ENCODE results near the gene PYGM. TPM values are rescaled to one million over a fixed set of nuclear protein-coding genes. Genes with fewer than 3 reads are reported as not detected.
"Not testable (repeated sequence)": the region's sequence is repeated elsewhere in the genome, so short reads cannot be mapped to it uniquely, and the experiment has no call there.

Gene PYGM
- total RNA-seq, 1 experiment from 2014 or later, result 1.4 TPM

- Mint-ChIP-seq H3K9me3 (ENCODE audit: unreplicated experiment) (no peaks in the 10 kb centered on the region), H3K36me3 (ENCODE audit: insufficient read depth, unreplicated experiment) (no peaks in the 10 kb centered on the region), H3K27ac (ENCODE audit: unreplicated experiment) (no peak overlapping the region), H3K4me1 (ENCODE audit: low read depth, unreplicated experiment) (peaks cover 3% of the 10 kb centered on the region), H3K4me3 (ENCODE audit: unreplicated experiment) (no peak overlapping the region), H3K27me3 (ENCODE audit: insufficient read depth, unreplicated experiment) (peaks cover 14% of the 10 kb centered on the region)
- BruUV-seq (replicated peaks), result no TSS peak
- Histone ChIP-seq H3K4me1 (no peaks in the 10 kb centered on the region), H3K27me3 (replicated peaks; ENCODE audit: control insufficient read depth, insufficient read depth, low read length) (peaks cover 6% of the 10 kb centered on the region), H3K9me3 (no peaks in the 10 kb centered on the region), H3K36me3 (ENCODE audit: control insufficient read depth, insufficient read depth, low read length) (no peaks in the 10 kb centered on the region), H3K4me3 (ENCODE audit: low read depth, low read length) (no peak overlapping the region)
- ChIA-PET CTCF (interaction anchor here (0.6 kb wide), 1 partner anchor 29 kb away, joined by 7 read pairs; no protein-coding TSS in a partner anchor), POLR2A (no interaction called here)
- intact Hi-C loops (cut with micrococcal nuclease; ENCODE audit: unreplicated experiment), result no loop called here
- DNase-seq, result no peak
- no peak for TF ChIP-seq CTCF (IDR thresholded peaks at IDR 0.05; ENCODE audit: insufficient read depth in 1 of 2, low read depth in 1 of 2, low read length in 1 of 2, severe bottlenecking in 1 of 2, unreplicated experiment in 1 of 2)
Measured at GRCh38 chr11:64710418-64711137, 49.2 kb downstream of the PYGM start.

DNA sequence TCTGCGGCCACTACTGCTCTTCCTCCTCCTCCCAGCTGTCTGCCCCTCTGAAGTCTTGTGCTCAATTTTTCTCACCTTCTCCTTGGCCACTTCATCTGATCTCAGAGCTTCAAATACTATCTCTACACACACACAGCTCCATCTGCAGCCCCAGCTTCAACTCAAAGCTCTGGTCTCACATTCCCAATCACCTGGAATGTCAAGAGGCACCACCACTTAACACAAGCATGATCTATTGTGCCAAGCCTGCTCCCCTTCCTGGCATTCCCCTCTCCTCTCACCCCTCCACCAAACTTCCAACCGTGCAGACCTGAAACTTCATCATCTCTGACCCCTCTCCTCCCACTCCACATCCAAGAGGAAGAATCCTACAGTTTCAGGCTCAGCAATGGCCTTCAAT is 54.3 kb downstream of the PYGM start:
- Mint-ChIP-seq H3K9me3 (ENCODE audit: unreplicated experiment) (no peaks in the 10 kb centered on the region), H3K36me3 (ENCODE audit: insufficient read depth, unreplicated experiment) (no peaks in the 10 kb centered on the region), H3K4me1 (ENCODE audit: low read depth, unreplicated experiment) (peaks cover 8% of the 10 kb centered on the region), H3K4me3 (ENCODE audit: unreplicated experiment) (no peak overlapping the region), H3K27ac (ENCODE audit: unreplicated experiment) (no peak overlapping the region), H3K27me3 (ENCODE audit: insufficient read depth, unreplicated experiment) (peaks cover 7% of the 10 kb centered on the region)
- Histone ChIP-seq H3K4me1 (no peaks in the 10 kb centered on the region), H3K36me3 (ENCODE audit: control insufficient read depth, insufficient read depth, low read length) (no peaks in the 10 kb centered on the region), H3K4me3 (ENCODE audit: low read depth, low read length) (no peak overlapping the region), H3K27me3 (replicated peaks; ENCODE audit: control insufficient read depth, insufficient read depth, low read length) (no peaks in the 10 kb centered on the region), H3K9me3 (no peaks in the 10 kb centered on the region)
- DNase-seq, result no peak
- POLR2A ChIA-PET, result interaction anchor here (1.1 kb wide), 1 partner anchor 56 kb away, joined by 5 read pairs; no protein-coding TSS in a partner anchor
- CTCF ChIA-PET, result interaction anchor here (1.2 to 2.4 kb wide), 5 partner anchors 8 to 77 kb away, joined by 3 to 27 read pairs (median 6); no protein-coding TSS in a partner anchor
- intact Hi-C loops (cut with micrococcal nuclease; ENCODE audit: unreplicated experiment), result no loop called here
- BruUV-seq (replicated peaks), result no TSS peak
- no peak for TF ChIP-seq CTCF (IDR thresholded peaks at IDR 0.05; ENCODE audit: insufficient read depth in 1 of 2, low read depth in 1 of 2, low read length in 1 of 2, severe bottlenecking in 1 of 2, unreplicated experiment in 1 of 2)

GRCh38 chr11:64703048-64703447 is 56.7 kb downstream of the PYGM start:
- Histone ChIP-seq H3K9me3 (no peaks in the 10 kb centered on the region), H3K4me3 (ENCODE audit: low read depth, low read length) (no peak overlapping the region), H3K27me3 (replicated peaks; ENCODE audit: control insufficient read depth, insufficient read depth, low read length) (no peaks in the 10 kb centered on the region), H3K36me3 (ENCODE audit: control insufficient read depth, insufficient read depth, low read length) (no peaks in the 10 kb centered on the region), H3K4me1 (no peaks in the 10 kb centered on the region)
- Mint-ChIP-seq H3K4me3 (ENCODE audit: unreplicated experiment) (no peak overlapping the region), H3K27me3 (ENCODE audit: insufficient read depth, unreplicated experiment) (peaks cover 6% of the 10 kb centered on the region), H3K36me3 (ENCODE audit: insufficient read depth, unreplicated experiment) (no peaks in the 10 kb centered on the region), H3K27ac (ENCODE audit: unreplicated experiment) (no peak overlapping the region), H3K9me3 (ENCODE audit: unreplicated experiment) (no peaks in the 10 kb centered on the region), H3K4me1 (ENCODE audit: low read depth, unreplicated experiment) (peaks cover 16% of the 10 kb centered on the region)
- BruUV-seq (replicated peaks), result no TSS peak
- POLR2A ChIA-PET, result no interaction called here
- no peak for DNase-seq
- CTCF ChIA-PET, result interaction anchor here (1.1 kb wide), 1 partner anchor 254 kb away, joined by 3 read pairs; no protein-coding TSS in a partner anchor
- intact Hi-C loops (cut with micrococcal nuclease; ENCODE audit: unreplicated experiment), result no loop called here
- TF ChIP-seq CTCF (IDR thresholded peaks at IDR 0.05; ENCODE audit: insufficient read depth in 1 of 2, low read depth in 1 of 2, low read length in 1 of 2, severe bottlenecking in 1 of 2, unreplicated experiment in 1 of 2), result no peak

GRCh38 chr11:64701956-64702355 is 57.8 kb downstream of the PYGM start:
- H3K27me3 Mint-ChIP-seq (ENCODE audit: insufficient read depth, unreplicated experiment); H3K36me3 Mint-ChIP-seq (ENCODE audit: insufficient read depth, unreplicated experiment); POLR2A ChIA-PET; H3K27me3 ChIP-seq (replicated peaks; ENCODE audit: control insufficient read depth, insufficient read depth, low read length); H3K9me3 ChIP-seq; H3K36me3 ChIP-seq (ENCODE audit: control insufficient read depth, insufficient read depth, low read length); DNase-seq; CTCF ChIA-PET; H3K4me3 ChIP-seq (ENCODE audit: low read depth, low read length); H3K4me3 Mint-ChIP-seq (ENCODE audit: unreplicated experiment); intact Hi-C loops (cut with micrococcal nuclease; ENCODE audit: unreplicated experiment); BruUV-seq (replicated peaks); H3K27ac Mint-ChIP-seq (ENCODE audit: unreplicated experiment); H3K9me3 Mint-ChIP-seq (ENCODE audit: unreplicated experiment); H3K4me1 ChIP-seq: not testable (repeated sequence)
- H3K4me1 Mint-ChIP-seq (ENCODE audit: low read depth, unreplicated experiment), result peaks cover 16% of the 10 kb centered on the region

All from Caco-2 (cell line).